A549 treated with CORT108297 at 1 μM for 4 hours (cell line): Measurements from ENCODE around the gene KRT71. TPM values are rescaled to one million over a fixed set of nuclear protein-coding genes. Genes with fewer than 3 reads are reported as not detected.

Experiments
- total RNA-seq: library from RNA; stranded (reverse); fragments of 200-300 nt; extraction: Qiagen RNA extraction; gene quantifications from 5 replicates; pipeline ENCODE4 v1.2.3, GENCODE V29; 2022

Gene KRT71
- total RNA-seq, result 0.05 TPM in 1 of 5 replicates, not detected in the others

DNA sequence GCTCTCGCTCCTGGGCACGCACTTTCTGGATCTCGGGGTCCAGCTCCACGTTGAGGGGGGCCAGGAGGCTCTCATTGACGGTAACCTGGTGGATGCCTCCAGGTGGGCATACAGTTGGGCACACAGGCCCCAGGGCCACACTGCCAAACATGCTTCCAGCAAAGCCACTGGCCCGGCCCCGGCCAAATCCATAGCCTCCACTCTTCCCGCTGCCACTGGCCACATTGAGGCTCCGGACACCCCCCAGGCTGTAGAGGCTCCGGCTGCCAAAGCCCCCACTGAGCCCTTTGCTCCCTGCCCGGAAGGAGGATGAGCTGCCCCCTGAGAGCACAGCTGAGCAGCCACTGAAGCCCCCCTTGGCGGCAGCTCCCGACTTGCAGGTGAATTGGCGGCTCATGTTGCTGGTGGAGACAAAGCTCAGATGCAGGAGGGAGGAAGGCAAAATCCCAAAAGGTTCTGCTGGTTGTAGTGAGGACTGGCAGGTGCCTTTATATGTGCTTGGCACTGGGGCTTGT, at the start of gene KRT71:
Gene KRT71, minus strand, starts transcription at position 465 of the 515 bp plus-strand sequence. Its CDS starts 68 bp downstream, at position 397.

DNA sequence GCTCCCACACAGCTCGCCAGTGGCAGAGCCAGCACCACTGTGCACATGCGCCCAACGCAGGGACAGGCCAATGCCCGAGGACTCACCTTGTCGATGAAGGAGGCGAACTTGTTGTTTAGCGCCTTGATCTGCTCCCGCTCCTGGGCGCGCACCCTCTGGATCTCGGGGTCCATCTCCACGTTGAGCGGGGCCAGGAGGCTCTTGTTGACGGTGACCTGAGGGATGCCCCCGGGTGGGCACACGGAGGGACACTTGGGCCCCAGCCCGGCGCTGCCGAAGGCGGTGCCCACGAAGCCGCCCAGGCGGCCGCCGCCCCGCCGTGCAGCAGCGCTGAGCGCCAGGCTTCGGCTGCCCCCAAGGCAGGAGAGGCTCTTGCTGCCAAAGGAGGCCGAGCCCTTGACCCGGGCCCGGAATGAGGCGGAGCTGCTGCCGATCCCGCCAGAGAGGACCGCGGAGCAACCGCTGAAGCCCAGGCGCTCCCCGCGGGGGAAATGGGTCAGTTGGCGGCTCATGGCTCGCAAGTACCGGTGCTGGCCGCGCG, 48.1 kb upstream of the KRT71 start, which contains the start of gene KRT72:
Gene KRT72, minus strand, starts transcription at position 523 of the 541 bp plus-strand sequence. Its CDS starts 11 bp downstream, at position 512.

DNA sequence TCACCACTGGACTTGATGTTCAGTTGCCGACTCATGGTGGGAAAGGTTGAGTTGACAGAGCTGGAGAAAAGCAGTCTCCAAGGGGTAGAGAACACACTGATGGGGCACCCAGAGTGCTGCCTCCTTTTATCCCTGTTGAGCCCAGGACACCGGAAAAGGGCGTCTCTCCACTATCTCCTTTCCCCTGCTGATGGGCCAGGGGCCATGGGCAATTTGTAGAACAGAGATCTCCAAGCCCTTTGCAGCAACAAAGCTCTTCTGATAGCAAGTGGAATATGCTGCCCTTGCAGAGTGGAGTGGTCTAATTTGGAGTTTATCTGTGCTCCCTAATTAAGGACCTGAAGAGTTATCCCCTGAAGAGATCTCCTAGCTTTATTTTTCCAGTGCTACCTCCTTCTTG, 20.8 kb upstream of the KRT71 start, which contains the start of gene KRT74:
Gene KRT74, minus strand, starts transcription at position 101 of the 400 bp plus-strand sequence. Its CDS starts 66 bp downstream, at position 35.

DNA sequence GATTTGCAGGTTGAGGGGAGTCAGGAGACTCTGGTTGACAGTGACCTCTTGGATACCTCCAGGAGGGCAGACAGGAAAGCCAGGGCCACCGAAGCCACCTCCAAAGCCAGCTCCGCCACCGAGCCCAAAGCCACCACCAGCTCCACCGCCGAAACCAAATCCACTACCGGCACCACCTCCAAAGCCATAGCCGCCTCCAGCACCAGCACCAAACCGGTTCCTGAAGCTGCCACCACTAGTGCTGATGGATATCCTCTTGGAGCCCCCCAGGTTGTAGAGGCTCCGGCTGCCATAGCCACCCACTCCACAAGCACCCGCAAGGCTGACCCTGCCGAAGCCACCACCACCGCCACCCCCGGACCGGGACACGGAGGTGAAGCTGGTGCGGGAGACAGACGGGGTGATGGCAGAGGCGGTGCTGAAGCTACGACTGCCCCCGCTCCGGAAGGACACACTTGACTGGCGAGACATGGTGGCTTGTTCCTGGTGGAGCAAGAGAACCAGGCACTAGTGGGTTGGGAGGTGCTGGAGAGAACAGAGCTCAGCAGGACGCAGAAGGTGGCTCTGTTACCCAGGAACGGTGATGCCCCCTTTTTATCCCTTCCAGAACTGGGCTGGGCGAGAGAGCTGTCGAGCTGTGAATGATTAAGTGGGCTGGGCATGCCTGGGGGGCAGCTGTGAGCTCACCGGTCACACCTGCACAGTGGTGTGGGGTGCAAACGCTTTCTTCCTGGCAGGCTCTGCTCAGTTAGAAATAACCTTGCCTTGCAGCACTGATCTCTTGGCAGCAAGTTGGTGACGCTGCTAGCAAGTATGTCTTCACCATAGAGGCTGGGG, 32.9 kb downstream of the KRT71 start, which contains the start of gene KRT5:
Gene KRT5, minus strand, starts transcription at position 569 of the 837 bp plus-strand sequence. Its CDS starts 98 bp downstream, at position 471.

Other genes starting within 250 kb of the KRT71 start
- 3.4 to 6.5 TPM (median 5.6 TPM) in 5 replicates for gene KRT83, start 231.7 kb downstream of the KRT71 start, total RNA-seq
- 0.02 to 0.06 TPM (median 0.05 TPM) in 3 of 5 replicates, not detected in the others for gene KRT85, start 185.7 kb downstream of the KRT71 start, total RNA-seq
- not detected in 5 replicates for gene KRT84, start 167.5 kb downstream of the KRT71 start, total RNA-seq
- gene KRT82, start 146.8 kb downstream of the KRT71 start, total RNA-seq, result not detected in 5 replicates
- 0.13 to 0.21 TPM (median 0.16 TPM) in 5 replicates for gene KRT75, start 118.8 kb downstream of the KRT71 start, total RNA-seq
- 0.05 to 0.07 TPM (median 0.06 TPM) in 3 of 5 replicates, not detected in the others for gene KRT6B, start 101.0 kb downstream of the KRT71 start, total RNA-seq
- not detected in 5 replicates for gene KRT6C, start 79.3 kb downstream of the KRT71 start, total RNA-seq
- gene KRT6A, start 59.9 kb downstream of the KRT71 start, total RNA-seq, result 1.4 to 2.9 TPM (median 1.6 TPM) in 5 replicates
- gene KRT5, start 32.8 kb downstream of the KRT71 start, total RNA-seq, result 0.08 to 0.27 TPM (median 0.21 TPM) in 5 replicates
- not detected in 5 replicates for gene KRT74, start 20.7 kb upstream of the KRT71 start, total RNA-seq
- 0.05 TPM in 1 of 5 replicates, not detected in the others for gene KRT72, start 48.3 kb upstream of the KRT71 start, total RNA-seq
- not detected in 5 replicates for gene KRT73, start 65.4 kb upstream of the KRT71 start, total RNA-seq
- not detected in 5 replicates for gene KRT2, start 99.1 kb upstream of the KRT71 start, total RNA-seq
- not detected in 5 replicates for gene KRT1, start 127.3 kb upstream of the KRT71 start, total RNA-seq
- not detected in 5 replicates for gene KRT77, start 150.4 kb upstream of the KRT71 start, total RNA-seq
- gene KRT76, start 224.2 kb upstream of the KRT71 start, total RNA-seq, result not detected in 5 replicates
- gene KRT3, start 243.0 kb upstream of the KRT71 start, total RNA-seq, result 0.05 to 0.09 TPM (median 0.06 TPM) in 4 of 5 replicates, not detected in the other